Embryonic facial prominence (tissue), 1 donor: ENCODE measurements around the gene ATP1A3.
"Not testable (repeated sequence)": the region's sequence is repeated elsewhere in the genome, so short reads cannot be mapped to it uniquely, and the experiment has no call there.

ENCODE experiments used
- DNase-seq: peaks from one replicate; pipeline ENCODE4 v3.0.0-alpha.2; 2016; ENCODE audit errors: extremely low spot score

Gene ATP1A3

GRCh38 chr19:41945135-41945766 is 48.8 kb downstream of the ATP1A3 start:
- no peak for DNase-seq

- DNase-seq = no peak
These were observed 49.7 kb downstream of the ATP1A3 start for GRCh38 chr19:41944336-41944735.

GRCh38 chr19:41941410-41942202 is 52.4 kb downstream of the ATP1A3 start:
- no peak for DNase-seq

- DNase-seq = no peak
These were observed 53.2 kb downstream of the ATP1A3 start for GRCh38 chr19:41940731-41941409.

- no peak for DNase-seq
These were observed 53.9 kb downstream of the ATP1A3 start for GRCh38 chr19:41939861-41940730.

GRCh38 chr19:41939209-41939608 is 54.8 kb downstream of the ATP1A3 start:
- not testable (repeated sequence) for DNase-seq

GRCh38 chr19:41937525-41938468 is 56.2 kb downstream of the ATP1A3 start:
- DNase-seq = no peak

GRCh38 chr19:41936961-41937360 is 57.1 kb downstream of the ATP1A3 start:
- no peak for DNase-seq

GRCh38 chr19:41936416-41936850 is 57.6 kb downstream of the ATP1A3 start:
- no peak for DNase-seq

GRCh38 chr19:41935760-41936415 is 58.1 kb downstream of the ATP1A3 start:
- DNase-seq = no peak

GRCh38 chr19:41934849-41935374 is 59.1 kb downstream of the ATP1A3 start:
- DNase-seq = no peak

GRCh38 chr19:41933693-41934426 is 60.2 kb downstream of the ATP1A3 start:
- DNase-seq = no peak

- no peak for DNase-seq
These were observed 61.2 kb downstream of the ATP1A3 start for GRCh38 chr19:41932720-41933332.

- no peak for DNase-seq
These were observed 61.7 kb downstream of the ATP1A3 start for GRCh38 chr19:41932259-41932719.

GRCh38 chr19:41930926-41931592 is 63.0 kb downstream of the ATP1A3 start:
- DNase-seq = no peak

- no peak for DNase-seq
These were observed 63.7 kb downstream of the ATP1A3 start for GRCh38 chr19:41930322-41930722.

- DNase-seq = no peak
These were observed 64.4 kb downstream of the ATP1A3 start for GRCh38 chr19:41929536-41930071.
